TTC549 (cell line): ENCODE data around the gene CTDSPL.

Experiments used
- FAIRE-seq: peaks from 2 replicates; lab custom pipeline; 2012; peaks lifted over from hg19 to GRCh38; lab: Jason Lieb, UNC

The CTDSPL gene

DNA sequence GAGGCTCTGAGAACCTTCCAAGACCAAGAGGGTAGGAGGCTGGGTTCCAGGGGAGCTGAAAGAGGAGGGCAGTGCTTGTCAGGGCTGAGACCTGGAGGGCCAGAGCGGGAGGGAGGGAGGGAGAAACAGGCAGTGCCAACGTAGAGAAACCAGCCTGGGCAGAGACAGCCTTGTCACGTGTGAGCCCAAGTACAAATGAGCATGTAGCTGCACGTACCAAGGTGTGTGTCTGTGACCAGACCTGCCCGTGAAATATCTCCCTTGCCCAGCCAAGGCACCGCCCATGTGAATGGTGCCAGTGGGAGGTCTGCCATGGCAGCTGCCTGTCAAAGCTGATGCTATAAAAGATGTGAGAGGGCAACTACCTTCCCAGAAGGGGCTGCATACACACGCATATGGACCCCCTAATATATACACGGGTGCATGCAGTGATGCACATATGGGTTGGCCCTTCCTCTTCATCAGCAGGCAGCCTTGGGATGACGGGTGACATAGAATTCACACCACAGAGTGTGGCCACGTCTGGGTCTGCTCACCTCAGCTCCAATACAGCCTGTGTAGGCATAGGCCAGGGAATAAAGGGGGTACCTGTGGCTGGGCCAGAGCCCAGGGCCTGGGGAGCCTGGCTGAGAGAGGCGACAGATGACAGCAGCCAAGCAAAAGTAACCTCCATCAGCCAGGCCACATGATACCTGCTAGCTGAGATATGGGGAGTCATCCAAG, 7.8 kb upstream of the CTDSPL start:
- FAIRE-seq = no peak

DNA sequence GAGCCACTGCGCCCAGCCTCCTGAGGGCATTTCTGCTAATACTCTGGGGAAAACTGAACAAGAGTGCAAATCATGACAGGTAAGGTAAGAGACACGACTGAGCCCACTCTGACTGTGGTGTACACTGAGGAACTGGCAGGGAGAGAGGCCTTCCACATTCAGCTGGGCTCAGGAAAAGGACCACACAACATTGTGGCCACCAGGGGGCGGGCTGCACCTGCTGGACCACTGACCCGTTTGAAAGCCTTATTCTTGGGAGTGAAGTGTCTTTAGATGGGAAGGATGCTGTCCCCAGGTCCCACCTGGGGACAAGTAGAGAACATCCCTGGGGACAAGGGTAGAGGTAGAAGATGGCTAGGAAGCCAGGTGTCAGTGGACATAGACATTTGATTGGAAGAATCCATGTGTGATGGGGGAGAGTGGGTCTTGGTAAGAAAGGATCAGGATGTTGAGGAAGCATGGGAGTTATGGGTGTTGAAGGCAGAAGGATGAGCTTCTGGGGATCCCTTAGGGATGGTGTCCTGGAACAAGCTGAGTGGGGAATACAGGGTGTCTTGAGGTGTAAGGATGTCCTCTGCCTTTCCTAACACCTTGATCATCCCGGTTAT, 6.2 kb upstream of the CTDSPL start:
- FAIRE-seq = no peak

DNA sequence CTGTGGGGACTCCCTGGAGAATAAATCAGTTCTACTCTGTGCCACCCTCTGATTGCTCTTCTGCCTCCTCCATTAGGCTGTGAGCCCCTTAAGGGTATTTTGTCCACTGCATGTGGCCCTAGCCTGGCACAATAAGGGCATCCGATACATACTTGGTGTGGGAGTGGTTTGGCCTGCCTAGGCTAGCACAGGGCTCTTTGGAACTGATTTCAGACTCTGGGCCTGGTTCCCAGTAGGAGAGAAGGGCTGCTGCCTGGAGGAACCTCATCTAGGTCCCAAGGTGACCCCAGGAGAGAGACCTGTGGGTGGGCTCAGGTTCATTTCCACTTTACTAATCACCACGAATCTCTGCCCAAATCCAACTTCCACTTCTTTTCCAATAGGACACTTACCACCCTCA, 5.3 kb upstream of the CTDSPL start:
- FAIRE-seq = no peak

DNA sequence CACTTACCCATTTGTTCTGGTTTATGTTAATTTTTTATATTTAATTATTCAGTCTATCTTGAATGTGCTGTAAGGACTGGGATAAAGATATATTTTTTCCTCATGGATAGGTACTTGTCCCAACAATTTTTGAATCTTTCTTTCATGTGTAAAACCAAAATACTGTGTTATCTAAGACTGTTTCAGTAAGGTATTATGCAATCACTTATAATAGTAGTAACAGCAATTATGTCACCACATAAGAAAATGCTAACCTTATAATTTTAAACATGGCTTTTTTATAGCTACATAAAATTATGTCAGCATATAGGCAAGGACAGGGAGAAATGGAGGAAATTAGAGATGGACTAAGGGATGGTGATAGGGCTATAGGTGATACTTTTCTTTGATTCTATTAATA, 2.9 kb upstream of the CTDSPL start:
- FAIRE-seq = no peak

DNA sequence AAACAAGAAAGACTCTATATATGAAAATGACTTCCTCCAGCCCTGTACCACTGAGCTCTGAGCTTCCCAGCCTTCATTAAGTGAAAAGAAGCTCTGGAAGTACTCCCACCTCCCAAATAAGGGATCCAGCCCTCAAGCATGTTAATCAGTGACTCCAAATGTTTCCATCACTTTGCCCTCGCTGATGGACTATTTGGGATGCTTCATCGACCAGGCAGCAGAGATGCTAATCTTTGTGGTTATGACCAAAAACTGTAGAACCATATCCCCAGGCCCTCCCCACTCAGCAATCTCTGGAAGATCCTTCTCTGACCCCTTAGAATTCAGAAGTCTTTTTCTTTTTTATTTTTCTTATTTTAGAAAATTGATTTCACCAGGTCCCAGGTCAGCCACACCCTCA, 2.3 kb upstream of the CTDSPL start:
- no peak for FAIRE-seq

DNA sequence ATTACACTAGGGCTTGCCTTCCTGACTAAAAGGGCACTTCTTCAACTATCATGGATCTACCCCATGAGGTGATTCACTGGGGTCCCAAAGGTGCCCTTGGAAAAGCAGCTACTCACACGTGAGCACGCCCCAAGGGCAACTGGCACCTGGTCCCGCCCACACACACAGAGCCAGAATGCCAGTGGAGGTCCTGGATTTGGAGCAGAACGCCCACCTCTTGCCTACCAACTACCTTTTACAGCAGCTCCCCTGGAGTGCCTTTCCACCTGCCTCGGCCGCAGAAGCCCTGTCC, 1.8 kb upstream of the CTDSPL start:
- no peak for FAIRE-seq

DNA sequence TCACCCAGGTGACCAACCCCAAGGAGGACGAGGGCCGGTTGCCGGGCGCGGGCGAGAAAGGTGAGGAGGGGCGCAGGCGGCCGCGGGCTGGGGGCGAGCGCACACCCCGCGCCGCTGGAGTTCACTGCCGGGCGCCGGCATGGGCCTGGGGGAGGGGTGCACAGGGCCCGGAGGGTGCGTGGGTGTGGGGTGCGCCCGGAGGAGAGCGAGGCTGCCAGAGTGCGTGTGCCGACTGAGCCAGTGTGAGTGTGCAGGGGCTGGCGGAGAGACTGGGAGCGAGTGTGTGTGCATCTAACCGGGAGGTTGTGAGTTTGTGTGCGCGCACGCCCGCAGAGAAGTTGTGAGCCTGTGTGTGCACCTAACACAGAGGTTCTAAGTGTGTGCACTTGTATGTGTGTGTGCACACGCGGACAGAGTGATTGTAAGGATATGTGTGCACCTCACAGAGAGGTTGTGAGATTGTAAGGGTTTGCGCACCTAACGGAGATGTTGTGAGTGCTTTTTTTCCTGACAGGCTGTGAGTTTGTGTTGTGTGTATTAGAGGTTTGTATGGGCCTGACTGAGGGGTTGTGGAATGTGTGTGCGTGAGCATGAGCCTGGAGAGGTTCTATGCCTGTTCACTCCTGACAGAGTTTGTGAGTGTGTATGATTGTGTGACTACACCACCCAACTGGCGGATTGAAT, 681 bp downstream of the CTDSPL start:
- FAIRE-seq = no peak

DNA sequence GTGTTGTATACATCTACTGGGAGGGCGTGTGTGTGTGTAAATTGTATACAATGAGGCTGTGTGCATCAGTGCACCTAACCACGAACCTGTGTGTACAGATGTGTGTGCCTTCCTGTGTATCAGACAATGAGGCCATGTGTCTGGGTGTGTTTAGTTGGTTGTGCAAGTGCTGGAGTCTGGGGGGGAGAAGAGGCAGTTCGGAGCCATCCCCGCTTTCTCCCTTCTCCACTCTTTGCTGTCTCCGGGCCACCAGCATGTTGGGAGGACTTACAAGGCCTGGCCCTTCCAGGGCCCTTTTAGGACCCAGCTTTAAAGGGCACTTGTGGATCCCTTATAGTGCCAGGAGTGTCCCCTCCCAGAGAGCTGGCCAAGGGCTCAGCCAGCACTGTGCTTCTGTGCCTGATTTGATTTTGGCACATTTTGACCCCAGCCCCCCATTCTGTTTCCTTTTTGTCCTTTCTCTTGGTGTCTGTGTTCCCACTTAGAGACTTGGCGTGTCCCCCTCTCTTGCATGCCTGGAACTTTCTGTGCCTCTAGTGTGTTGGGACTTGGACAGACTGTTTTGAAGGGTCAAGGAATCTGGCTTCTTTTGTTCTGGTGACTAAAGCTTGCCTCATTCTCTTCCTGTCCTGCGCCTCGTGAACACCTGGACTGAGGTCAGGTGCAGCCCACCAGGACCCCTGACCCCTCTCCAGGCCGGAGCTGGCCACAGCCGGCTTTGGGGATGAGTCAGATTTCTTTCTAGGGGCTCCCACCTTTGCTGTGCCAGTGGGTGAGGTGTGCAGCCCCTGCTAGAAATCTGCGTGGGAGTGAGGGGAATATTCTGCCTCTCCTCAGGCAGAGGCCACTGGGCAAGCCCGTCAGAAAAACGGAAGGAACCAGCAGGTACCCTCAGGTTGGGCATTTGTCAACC, 1.5 kb downstream of the CTDSPL start:
- no peak for FAIRE-seq

DNA sequence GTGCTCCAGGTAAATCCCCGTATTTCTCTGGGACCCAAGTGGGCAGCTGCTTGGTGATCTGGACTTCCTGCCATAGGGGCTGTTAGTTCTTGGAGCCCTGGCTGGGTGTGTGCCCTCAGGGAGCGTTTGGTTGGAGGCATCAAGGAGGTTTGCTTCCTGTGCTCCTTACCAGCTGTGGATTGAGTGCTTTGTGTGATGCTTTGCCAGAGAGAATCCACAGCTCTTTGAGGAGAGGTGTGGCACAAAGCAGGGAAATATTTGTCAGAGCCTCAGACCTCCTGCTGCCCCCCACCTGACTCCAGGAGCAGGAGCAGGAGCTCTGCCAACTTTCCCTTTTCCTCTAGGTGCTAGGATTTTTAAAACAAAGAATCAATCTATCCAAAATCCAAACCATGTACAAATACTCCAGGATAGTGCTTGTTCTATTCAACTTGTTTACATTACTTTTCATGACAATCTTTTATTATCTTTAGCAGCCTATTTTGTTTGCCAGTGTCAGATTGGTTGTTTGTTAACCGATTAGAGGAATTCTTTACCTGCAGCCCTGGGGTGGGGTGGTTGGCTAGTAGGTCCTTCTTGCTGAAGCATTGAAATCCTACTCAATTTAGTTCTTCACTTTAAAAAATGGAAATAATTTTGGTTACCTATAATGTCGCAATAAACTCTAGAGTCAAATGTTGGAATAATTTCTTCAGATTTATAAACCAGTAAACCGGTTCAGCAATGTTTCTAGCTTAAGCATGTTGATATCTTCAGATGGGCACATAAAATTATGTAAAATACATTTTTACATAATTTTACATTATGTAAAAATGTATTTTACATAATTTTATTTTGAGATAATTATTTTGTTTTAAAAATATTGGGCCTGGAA, 2.5 kb downstream of the CTDSPL start:
- FAIRE-seq = no peak

DNA sequence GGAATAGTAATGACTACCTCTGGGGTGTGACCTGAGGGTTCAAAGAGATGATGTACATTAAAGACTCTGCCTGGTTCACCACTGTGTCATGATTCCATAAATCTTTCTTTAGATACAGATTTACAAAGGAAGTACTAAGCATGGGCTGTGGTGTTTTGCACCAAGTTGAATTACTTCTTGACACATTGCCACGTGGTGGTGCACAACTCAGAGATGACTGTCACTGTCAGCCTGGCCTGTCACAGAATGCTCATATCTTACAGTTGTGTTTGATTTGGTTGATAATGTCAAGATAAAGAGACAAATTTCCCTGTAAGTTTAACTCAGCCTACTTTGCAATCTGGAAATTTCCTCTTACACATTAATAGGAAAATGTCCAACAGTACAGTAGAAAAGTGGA, 3.2 kb downstream of the CTDSPL start:
- no peak for FAIRE-seq

DNA sequence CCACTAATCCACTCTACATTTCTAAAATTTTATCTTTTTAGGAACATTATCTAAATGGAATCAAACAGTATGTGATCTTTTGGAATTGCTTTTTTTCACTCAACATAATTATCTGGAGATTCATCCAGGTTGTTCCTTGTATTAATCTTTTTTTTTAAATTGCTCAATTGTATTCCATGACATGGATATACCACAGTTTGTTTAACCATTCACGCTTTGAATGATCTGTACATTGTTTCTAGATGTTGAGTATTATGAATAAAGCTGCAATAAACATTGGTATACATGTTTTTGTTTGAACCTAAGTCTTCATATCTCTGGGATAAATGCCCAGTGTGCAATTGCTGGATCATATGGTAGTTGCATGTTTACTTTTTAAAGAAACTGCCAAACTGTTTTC, 5.5 kb downstream of the CTDSPL start:
- no peak for FAIRE-seq

DNA sequence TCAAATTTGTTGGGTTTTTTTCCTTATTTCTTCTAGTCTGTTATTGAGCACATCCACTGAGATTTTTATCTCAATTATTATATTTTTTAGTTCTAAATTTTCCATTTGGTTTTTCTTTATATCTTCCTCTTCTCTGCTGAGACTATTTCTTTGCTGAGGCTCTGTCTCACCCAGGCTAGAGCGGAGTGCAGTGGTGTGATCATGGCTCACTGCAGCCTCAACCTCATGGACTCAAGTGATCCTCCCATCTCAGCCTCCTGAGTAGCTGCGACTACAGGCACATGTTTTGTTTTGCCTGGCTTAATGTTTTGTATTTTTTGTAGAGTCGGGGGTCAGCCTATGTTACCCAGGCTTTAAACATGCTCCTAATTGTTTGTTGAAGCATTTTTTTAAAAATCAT, 10.2 kb downstream of the CTDSPL start:
- FAIRE-seq = no peak

DNA sequence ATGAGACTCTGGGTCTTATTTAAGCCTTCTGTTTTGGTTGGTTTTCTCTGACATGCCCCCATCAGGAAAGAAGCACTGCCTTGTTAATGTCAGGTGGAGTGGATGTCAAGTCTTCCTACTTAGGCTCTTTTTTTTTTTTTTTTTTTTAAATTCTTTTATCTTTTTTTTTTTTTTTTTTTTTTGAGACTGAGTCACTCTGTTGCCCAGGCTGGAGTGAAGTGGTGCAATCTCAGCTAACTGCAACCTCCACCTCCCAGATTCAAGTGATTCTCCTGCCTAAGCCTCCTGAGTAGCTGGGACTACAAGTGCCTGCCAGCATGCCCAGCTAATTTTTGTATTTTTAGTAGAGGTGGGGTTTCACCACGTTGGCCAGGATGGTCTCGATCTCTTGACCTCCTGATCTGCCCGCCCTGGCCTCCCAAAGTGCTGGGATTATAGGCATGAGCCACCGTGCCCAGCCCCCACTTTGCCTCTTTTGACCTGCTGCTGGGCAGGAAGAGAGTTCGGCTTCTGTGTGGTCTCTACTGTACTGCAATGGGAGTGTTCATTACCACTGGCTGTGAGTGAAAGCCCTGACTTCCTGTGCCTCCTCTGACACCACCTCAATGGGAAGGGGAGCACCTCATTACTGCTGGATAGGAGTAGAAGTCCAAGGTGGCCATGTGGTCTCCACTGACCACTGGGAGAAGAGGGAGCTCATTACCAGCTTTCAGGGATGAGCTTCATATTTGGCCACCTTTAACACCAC, 10.9 kb downstream of the CTDSPL start:
- no peak for FAIRE-seq

DNA sequence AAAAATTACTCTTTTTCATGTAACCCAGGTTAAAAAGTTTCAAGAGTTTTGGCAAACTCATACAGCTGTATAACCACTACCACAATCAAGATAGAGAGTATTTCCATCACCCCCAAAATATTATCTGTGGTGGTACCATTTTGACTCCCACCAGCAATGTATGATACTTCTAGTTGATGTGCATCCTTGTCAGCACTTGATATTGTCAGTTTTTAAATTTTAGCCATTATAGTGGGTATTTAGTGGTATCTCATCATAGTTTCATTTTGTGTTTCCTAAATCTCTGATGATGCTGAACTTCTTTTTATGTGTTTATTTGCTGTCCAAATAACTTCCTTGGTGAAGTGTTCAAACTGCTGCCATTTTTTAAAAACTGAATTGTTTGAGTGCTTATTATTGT, 14.6 kb downstream of the CTDSPL start:
- FAIRE-seq = no peak

DNA sequence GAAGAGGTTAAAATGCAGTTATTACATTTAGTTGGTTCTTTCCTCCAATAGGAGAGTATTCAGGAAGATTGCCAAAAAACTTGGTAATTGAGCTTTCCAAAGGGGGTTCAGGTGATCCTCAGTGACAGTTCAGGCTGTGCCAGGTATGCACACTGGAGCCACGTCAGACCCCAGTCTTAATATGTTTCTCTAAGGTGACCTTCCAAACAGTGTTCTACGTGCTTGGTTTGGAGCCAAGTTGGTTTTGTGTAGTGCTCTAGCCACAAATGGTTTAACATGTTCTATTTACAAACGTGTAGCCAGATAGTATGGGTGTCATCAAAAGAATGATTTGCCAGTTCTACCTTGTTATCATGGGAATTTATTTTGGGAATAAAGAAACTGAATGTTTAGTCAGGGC, 21.0 kb downstream of the CTDSPL start:
- no peak for FAIRE-seq

DNA sequence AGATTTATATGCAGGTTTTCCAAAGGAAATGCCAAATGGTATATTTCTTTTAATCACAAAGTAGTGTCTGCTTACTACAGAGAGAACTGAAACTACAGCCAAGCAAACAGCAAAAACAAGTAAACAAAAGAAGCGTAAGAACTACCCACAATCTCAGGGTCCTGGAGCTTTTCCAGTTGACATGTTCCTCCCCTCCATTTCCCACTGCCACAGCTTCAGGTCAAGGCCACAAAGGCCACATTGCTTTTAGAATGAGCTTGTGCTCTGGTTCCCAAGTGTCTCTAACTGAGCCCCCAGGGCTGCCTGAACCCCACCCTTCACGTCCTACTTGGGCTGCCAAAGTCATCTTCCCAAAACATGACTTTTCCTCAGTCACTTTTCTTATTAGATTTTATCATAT, 24.1 kb downstream of the CTDSPL start:
- no peak for FAIRE-seq

DNA sequence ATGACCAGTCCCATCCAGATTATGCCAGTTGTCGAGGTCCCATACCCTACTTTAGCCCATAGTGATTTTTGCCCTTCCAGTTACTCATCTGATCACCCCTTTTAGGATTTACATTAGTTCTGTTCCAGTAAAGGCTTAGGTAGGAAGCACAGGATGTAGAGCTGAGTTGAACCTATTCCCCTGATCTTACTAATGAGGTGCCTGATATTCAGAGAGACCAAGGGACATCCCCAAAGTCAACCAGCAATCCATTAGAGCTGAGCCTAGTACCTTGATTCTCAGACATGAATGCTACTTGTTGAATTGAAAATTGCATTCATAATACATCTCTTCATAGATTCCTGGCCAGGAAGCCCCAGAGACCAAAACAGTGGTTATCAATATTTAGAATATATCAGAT, 24.7 kb downstream of the CTDSPL start:
- no peak for FAIRE-seq

DNA sequence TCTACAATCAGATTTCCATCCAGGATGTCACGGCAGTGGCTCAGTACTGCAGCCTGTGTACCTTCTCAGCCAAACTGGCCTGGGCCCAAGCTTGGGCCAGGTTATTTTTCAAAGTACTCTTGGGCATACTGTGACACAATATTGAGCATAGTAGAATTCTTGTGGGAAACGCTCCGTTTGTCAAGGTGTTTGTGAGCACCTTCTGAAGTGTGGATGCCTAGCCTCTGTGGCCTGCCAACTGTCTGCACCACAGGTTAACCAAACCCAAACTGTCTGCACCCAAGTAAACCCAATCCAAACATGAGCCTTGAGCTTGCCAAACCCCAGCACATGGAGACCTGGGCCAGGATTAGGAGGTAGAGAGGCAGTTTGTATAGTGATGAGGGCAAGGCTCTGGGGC, 25.4 kb downstream of the CTDSPL start:
- FAIRE-seq = no peak

DNA sequence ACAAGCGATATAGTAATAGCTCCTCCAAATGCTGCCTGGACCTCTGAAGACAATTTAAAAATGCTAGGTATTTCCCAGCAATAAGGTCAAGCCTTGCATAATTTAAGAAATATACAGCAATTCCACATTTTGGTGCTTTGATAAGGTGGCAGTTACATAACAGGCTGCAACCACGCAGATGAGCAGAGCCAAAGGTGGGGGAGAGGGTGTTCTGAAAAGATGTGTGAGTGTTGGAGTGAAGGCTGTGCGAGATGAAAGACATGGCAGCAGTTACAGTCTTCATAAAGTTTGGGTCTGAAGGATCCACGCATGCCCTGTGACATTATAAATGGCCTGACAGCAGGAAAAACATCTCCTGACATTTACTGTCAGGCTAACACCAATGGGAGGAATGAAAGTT, 26.1 kb downstream of the CTDSPL start:
- no peak for FAIRE-seq

DNA sequence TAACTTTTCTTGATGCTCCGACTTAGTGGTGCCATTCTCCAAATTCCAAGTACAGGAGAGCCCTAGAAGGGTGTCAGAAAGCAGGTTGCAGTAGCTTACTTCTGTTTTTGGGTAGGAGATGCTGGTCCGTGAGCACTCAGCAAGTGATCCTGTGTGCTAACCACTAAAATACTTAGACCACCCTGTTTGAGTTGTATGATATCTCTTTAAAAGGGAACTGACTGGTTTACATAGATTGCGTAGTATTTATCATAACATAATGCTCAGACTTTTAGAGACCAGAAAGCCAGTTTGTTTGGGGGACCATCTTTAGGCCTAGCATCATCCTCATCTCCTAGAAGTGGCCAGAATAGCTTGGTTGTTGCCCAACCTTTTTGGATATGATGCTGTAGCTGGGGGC, 26.7 kb downstream of the CTDSPL start:
- FAIRE-seq = no peak

DNA sequence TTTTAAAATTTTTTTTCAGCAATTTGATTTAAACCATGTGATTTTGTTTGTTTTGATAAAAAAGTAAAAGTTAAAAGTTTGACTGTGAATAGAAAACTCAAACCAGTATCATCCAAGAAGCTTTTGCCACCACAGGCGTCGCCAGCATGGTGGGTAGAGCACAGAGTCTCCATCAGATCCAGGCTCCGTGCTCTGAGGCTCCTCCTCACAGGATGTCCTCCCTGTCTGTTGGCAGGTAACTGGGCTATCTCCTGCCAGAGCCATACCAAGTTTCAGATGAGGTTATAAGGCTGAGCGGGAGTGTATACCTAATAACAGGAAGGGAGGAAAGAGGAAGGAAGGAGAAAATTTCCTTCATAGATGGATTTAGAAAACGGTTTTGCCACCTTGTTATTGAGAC, 28.8 kb downstream of the CTDSPL start:
- FAIRE-seq = no peak
